ENCODE measurements around the gene DPYSL5. TPM values are rescaled to one million over a fixed set of nuclear protein-coding genes. Genes with fewer than 3 reads are reported as not detected.

DPYSL5 gene
- total RNA-seq, 2 donors from 2014 or later, result 0.24 to 0.35 TPM

DNA sequence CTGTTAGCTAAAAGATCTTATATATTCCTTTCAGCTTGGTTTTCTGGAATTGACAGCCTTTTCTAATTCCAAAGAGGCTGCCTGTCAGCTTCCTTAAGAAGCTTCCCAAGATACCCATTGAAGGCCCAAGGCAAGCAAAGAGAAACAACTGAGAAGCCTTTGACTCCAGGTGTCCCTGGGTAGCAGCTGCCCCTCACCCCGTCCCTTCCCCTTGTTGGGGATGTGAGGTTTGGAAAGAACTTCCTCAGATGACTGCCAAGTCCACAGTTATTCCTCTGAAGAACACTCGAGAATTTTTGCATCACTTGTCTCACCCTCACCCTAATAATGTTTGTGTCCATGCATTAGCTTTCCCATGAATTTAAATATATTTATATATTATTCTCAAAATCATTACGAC, 135.8 kb downstream of the DPYSL5 start:
- H3K27ac ChIP-seq, result no peak overlapping the region
- intact Hi-C loops (cut with DNase I), result no loop called here
- no peak for DNase-seq

DNA sequence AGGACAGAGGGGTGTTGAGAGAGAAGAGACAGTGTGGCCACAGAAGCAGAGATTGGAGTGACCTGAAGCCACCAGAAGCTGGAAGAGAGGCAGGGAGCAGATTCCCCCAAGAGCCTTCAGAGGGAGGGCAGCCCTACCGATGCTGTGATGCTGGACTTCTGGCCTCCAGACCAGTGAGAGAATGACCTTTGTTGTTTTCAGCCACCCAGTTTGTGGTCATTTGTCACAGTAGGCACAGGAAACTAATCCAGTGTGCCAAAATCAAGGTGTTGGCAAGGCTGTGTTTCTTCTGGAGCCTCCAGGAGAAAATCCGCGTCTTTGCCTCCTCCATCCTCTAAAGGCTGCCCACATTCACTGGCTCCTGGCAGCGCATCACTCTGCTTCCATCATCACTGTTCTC, 137.9 kb downstream of the DPYSL5 start:
- no peaks in the 10 kb centered on the region for H3K4me1 ChIP-seq
- H3K9ac ChIP-seq (ENCODE audit: low read depth in 2 of 2, low read length in 2 of 2), result no peak overlapping the region
- no peak for DNase-seq
- intact Hi-C loops (cut with DNase I), result no loop called here
- H3K27me3 ChIP-seq, result no peaks in the 10 kb centered on the region
- no peak overlapping the region for H3K27ac ChIP-seq
- H3K4me3 ChIP-seq, result no peak overlapping the region
- TF ChIP-seq, protein P1, sequence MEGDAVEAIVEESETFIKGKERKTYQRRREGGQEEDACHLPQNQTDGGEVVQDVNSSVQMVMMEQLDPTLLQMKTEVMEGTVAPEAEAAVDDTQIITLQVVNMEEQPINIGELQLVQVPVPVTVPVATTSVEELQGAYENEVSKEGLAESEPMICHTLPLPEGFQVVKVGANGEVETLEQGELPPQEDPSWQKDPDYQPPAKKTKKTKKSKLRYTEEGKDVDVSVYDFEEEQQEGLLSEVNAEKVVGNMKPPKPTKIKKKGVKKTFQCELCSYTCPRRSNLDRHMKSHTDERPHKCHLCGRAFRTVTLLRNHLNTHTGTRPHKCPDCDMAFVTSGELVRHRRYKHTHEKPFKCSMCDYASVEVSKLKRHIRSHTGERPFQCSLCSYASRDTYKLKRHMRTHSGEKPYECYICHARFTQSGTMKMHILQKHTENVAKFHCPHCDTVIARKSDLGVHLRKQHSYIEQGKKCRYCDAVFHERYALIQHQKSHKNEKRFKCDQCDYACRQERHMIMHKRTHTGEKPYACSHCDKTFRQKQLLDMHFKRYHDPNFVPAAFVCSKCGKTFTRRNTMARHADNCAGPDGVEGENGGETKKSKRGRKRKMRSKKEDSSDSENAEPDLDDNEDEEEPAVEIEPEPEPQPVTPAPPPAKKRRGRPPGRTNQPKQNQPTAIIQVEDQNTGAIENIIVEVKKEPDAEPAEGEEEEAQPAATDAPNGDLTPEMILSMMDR (IDR thresholded peaks at IDR 0.05), result no peak
- no peaks in the 10 kb centered on the region for H3K9me3 ChIP-seq
- no peaks in the 10 kb centered on the region for H3K36me3 ChIP-seq

More for the DNA sequence above, 135.8 kb downstream of the DPYSL5 start:
- TF ChIP-seq, protein P1 (IDR thresholded peaks at IDR 0.05), result no peak
- no peaks in the 10 kb centered on the region for H3K9me3 ChIP-seq
- no peaks in the 10 kb centered on the region for H3K36me3 ChIP-seq
- no peak overlapping the region for H3K9ac ChIP-seq (ENCODE audit: low read depth in 2 of 2, low read length in 2 of 2)
- H3K4me1 ChIP-seq, result no peaks in the 10 kb centered on the region
- no peak overlapping the region for H3K4me3 ChIP-seq
- no peaks in the 10 kb centered on the region for H3K27me3 ChIP-seq

DNA sequence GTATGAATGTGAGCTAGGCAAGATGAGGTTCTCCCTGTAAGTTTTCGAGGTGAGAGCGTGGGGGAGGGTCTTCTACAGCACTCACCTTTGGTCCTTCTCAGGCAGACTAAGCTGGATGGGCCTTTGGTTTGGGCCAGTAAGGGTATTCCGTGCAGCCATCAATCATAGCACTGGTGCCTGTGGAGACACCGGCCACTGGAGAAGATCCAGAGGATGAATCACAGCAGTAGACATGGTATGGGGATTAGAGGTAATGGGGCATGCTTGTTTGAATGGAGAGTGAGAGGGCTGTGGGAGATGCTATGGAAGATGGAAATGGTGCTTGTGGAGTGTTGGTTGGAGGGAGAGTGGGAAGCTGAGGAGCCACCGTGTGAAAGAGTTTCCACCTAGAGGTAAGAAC, 138.6 kb downstream of the DPYSL5 start:
- intact Hi-C loops (cut with DNase I), result no loop called here
- Histone ChIP-seq H3K27ac (no peak overlapping the region), H3K9me3 (no peaks in the 10 kb centered on the region), H3K36me3 (no peaks in the 10 kb centered on the region), H3K4me3 (no peak overlapping the region), H3K4me1 (no peaks in the 10 kb centered on the region), H3K9ac (ENCODE audit: low read depth in 2 of 2, low read length in 2 of 2) (no peak overlapping the region), H3K27me3 (no peaks in the 10 kb centered on the region)
- TF ChIP-seq, protein P1 (IDR thresholded peaks at IDR 0.05), result no peak
- no peak for DNase-seq

DNA sequence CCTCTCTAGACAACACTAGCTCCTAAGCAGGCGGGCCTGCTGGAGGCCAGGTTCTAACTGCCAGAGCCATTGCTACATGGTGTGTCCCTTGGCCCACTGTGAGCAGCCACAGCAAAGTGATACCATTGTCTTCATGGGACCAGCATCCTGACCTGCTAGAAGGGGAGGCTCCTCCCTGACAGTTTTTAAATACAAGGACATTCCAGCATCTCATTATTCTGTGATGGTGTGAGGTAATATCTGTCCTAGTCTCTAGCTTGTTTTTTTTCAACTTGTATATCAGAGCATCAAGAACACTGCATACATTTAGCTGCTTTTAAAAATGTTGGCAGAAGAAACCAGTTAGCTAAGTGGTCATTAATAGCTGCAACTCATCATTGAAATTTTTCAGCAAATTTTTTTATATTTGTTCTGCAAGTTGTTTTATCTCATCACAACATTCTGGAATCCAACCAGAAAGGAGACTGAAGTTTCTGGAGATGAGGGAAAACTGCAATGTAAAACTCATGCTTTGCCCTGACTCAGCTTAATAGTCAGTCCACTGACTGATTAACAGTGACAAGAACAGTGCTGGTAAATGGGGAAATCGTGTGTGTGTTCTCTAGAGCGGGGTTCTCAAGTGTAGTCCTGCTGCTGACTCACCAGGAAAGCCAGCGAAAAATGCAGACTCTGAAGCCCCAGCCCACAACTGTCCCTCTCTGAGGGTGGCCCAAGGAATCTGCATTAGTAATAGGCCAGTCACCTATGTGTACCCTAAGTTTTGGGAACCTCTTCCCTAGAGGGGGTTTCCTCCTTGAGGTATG, 140.3 kb downstream of the DPYSL5 start:
- intact Hi-C loops (cut with DNase I), result no loop called here
- Histone ChIP-seq H3K9ac (ENCODE audit: low read depth in 2 of 2, low read length in 2 of 2) (no peak overlapping the region), H3K9me3 (no peaks in the 10 kb centered on the region), H3K27me3 (no peaks in the 10 kb centered on the region), H3K4me1 (no peaks in the 10 kb centered on the region), H3K4me3 (no peak overlapping the region), H3K36me3 (no peaks in the 10 kb centered on the region), H3K27ac (no peak overlapping the region)
- TF ChIP-seq, protein P1 (IDR thresholded peaks at IDR 0.05), result no peak
- no peak for DNase-seq

DNA sequence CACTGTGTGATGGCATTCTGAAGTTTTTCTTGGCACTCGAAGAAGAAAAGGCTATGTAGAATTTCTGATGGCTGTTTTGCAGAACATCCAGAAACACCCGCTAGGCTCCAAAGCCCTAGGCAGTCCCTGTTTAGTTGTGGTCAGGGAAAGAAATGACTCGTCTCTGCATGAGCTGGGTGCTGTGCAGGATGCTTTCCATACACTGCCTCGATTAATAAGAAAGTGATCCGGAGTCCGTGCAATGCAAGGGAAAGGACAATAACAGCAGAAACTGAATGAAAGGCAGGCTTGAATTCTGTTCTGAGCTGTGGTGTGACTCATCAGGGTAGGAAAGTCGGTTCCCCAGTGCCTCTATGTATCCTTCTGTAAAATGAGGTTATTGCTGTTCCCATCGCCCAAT, 141.2 kb downstream of the DPYSL5 start:
- Histone ChIP-seq H3K27me3 (no peaks in the 10 kb centered on the region), H3K27ac (no peak overlapping the region), H3K9ac (ENCODE audit: low read depth in 2 of 2, low read length in 2 of 2) (no peak overlapping the region), H3K4me3 (no peak overlapping the region), H3K9me3 (no peaks in the 10 kb centered on the region), H3K36me3 (no peaks in the 10 kb centered on the region), H3K4me1 (no peaks in the 10 kb centered on the region)
- TF ChIP-seq, protein P1 (IDR thresholded peaks at IDR 0.05), result no peak
- DNase-seq, result no peak
- intact Hi-C loops (cut with DNase I), result no loop called here

Measured in colonic mucosa (tissue), 4 donors.